B cell (primary cell): ENCODE results near the gene KCNJ14. TPM values are rescaled to one million over a fixed set of nuclear protein-coding genes. Genes with fewer than 3 reads are reported as not detected.

ENCODE experiments used
- ATAC-seq: fragments of 200-7000 bp; cut with Tn5 transposase; one replicate; pipeline ENCODE4 v1.10.0; 2021; ENCODE audit warnings: low read depth, mild to moderate bottlenecking, moderate number of reproducible peaks, moderate library complexity
- CTCF ChIA-PET: fragments of 350-600 bp; sonication (Branson Sonifier 250); formaldehyde crosslinking; loops from one replicate; lab custom pipeline; 2021; ENCODE audit warnings: antibody characterized with exemption, inconsistent platforms; lab: Charles Lee
- POLR2A ChIA-PET: fragments of 350-600 bp; sonication (Branson Sonifier 250); formaldehyde crosslinking; loops from one replicate; lab custom pipeline; 2021; ENCODE audit warnings: antibody characterized with exemption; lab: Charles Lee
- DNase-seq: peaks from one replicate; pipeline ENCODE4 v3.0.0; 2013
- H2AFZ ChIP-seq: 2 replicates; pipeline ENCODE4 v1.6.1; 2012; ENCODE audit warnings: mild to moderate bottlenecking, low read depth, low read length; ENCODE audit not compliant: insufficient read depth, poor library complexity, severe bottlenecking
- H3K27ac ChIP-seq, 2 donors: 1 replicate in 1 of 2; 2 replicates in 1 of 2; pipeline ENCODE4 v1.5.1; 2012 to 2013; ENCODE audit warnings: low read length in 2 of 2, mild to moderate bottlenecking in 2 of 2, moderate library complexity in 1 of 2
- H3K27me3 ChIP-seq, 4 experiments: fragments of 200-600 bp in 1 of 4; sonication (generic) in 1 of 4; replicated peaks in 1 of 4; 1 replicate in 2 of 4; 2 replicates in 2 of 4; pipeline versions ENCODE4 v1.6.1 to v1.7.0; 2013 to 2016; ENCODE audit warnings: low read length in 3 of 4, mild to moderate bottlenecking in 2 of 4, mixed read lengths in 1 of 4, moderate library complexity in 1 of 4; ENCODE audit not compliant: insufficient read depth in 4 of 4, control insufficient read depth in 3 of 4; ENCODE audit errors: control extremely low read depth in 1 of 4
- H3K36me3 ChIP-seq, 2 experiments: replicated peaks in 1 of 2; 1 replicate in 1 of 2; 2 replicates in 1 of 2; pipeline versions ENCODE4 v1.6.1 to v1.7.1; 2013; ENCODE audit warnings: low read length in 1 of 2; ENCODE audit not compliant: insufficient read depth in 2 of 2, control insufficient read depth in 1 of 2; ENCODE audit errors: control extremely low read depth in 1 of 2, extremely low read depth in 1 of 2
- H3K4me1 ChIP-seq, 2 donors: fragments of 200-600 bp in 1 of 2; sonication (generic) in 1 of 2; 1 replicate in 1 of 2; 2 replicates in 1 of 2; pipeline versions ENCODE4 v1.5.1 to v1.6.1; 2013 to 2017; ENCODE audit warnings: low read length in 2 of 2; ENCODE audit not compliant: control insufficient read depth in 2 of 2, insufficient read depth in 2 of 2
- H3K4me2 ChIP-seq: replicated peaks from 2 replicates; pipeline ENCODE3; 2012; ENCODE audit warnings: mild to moderate bottlenecking, low read depth, low read length; ENCODE audit not compliant: poor library complexity, severe bottlenecking
- H3K4me3 ChIP-seq, 5 experiments: fragments of 200-600 bp in 1 of 5; sonication (generic) in 1 of 5; 1 replicate in 3 of 5; 2 replicates in 2 of 5; pipeline versions ENCODE4 v1.5.1 to v1.7.0; 2011 to 2016; ENCODE audit warnings: low read length in 4 of 5, mild to moderate bottlenecking in 4 of 5, low read depth in 2 of 5, control low read depth in 1 of 5, moderate library complexity in 1 of 5; ENCODE audit not compliant: insufficient read depth in 1 of 5; ENCODE audit errors: control extremely low read depth in 1 of 5, extremely low read depth in 1 of 5
- H3K79me2 ChIP-seq: fragments of 200-600 bp; sonication (generic); one replicate; pipeline ENCODE4 v1.6.0; 2016; ENCODE audit warnings: low read length; ENCODE audit not compliant: control insufficient read depth, insufficient read depth
- H3K9ac ChIP-seq: fragments of 200-600 bp; sonication (generic); 2 replicates; pipeline ENCODE4 v1.6.1; 2017; ENCODE audit warnings: mild to moderate bottlenecking, low read length, moderate library complexity
- H3K9me3 ChIP-seq, 3 donors: one replicate each; pipeline versions ENCODE4 v1.6.1 to v1.7.1; 2013; ENCODE audit warnings: low read length in 2 of 3; ENCODE audit not compliant: control insufficient read depth in 2 of 3, insufficient read depth in 1 of 3; ENCODE audit errors: control extremely low read depth in 1 of 3
- H4K20me1 ChIP-seq: 2 replicates; pipeline ENCODE4 v1.6.0; 2012; ENCODE audit warnings: mild to moderate bottlenecking, low read length; ENCODE audit not compliant: insufficient read depth, control insufficient read depth, poor library complexity, severe bottlenecking
- H3K27ac Mint-ChIP-seq: one replicate; pipeline ENCODE4 v1.8.0; 2021; ENCODE audit warnings: mixed read lengths
- H3K27me3 Mint-ChIP-seq: one replicate; pipeline ENCODE4 v1.8.0; 2021; ENCODE audit warnings: mixed read lengths
- H3K4me1 Mint-ChIP-seq: one replicate; pipeline ENCODE4 v1.8.0; 2021; ENCODE audit warnings: mixed read lengths
- H3K4me3 Mint-ChIP-seq: one replicate; pipeline ENCODE4 v1.8.0; 2021; ENCODE audit warnings: mixed read lengths
- H3K9me3 Mint-ChIP-seq: one replicate; pipeline ENCODE4 v1.8.0; 2022; ENCODE audit warnings: mixed read lengths; ENCODE audit not compliant: insufficient read depth
- CTCF ChIP-seq: fragments of 200-600 bp; IDR thresholded peaks from one replicate; pipeline ENCODE4 v1.8.0; 2022; ENCODE audit warnings: antibody characterized with exemption, mild to moderate bottlenecking
- EZH2 ChIP-seq: IDR thresholded peaks from 2 replicates; pipeline ENCODE4 v1.6.1; 2012; ENCODE audit warnings: borderline replicate concordance, low read depth, mild to moderate bottlenecking, moderate library complexity, low read length; ENCODE audit not compliant: insufficient read depth, poor library complexity, severe bottlenecking
- WGBS: methylation state at CpG from one replicate; pipeline ENCODE4 v1.1.5; 2013; ENCODE audit warnings: missing lambda C conversion rate; ENCODE audit not compliant: insufficient coverage; 5-methylcytosine and 5-hydroxymethylcytosine counted together
- intact Hi-C: fragments of 100-400 bp; cut with micrococcal nuclease; formaldehyde crosslinking; loops from one replicate; pipeline ENCODE4 v1.10.0; 2022
- polyA plus RNA-seq: library from polyadenylated mRNA; depleted of rRNA; stranded (reverse); fragments of >200 nt; gene quantifications from 2 replicates; pipeline ENCODE4 v1.2.3, GENCODE V29; 2012
- total RNA-seq, 2 donors: library from RNA; stranded (reverse); fragments of 120-200 nt in 1 of 2; gene quantifications; 1 replicate in 1 of 2; 2 replicates in 1 of 2; pipeline versions ENCODE4 v1.2.3 to v1.2.4, GENCODE V29; 2013 to 2022

KCNJ14 gene
- total and polyA plus RNA-seq, 2 donors (not counting 1 experiment from before 2014, with no cell fraction given) = 1.5 to 2.3 TPM

DNA sequence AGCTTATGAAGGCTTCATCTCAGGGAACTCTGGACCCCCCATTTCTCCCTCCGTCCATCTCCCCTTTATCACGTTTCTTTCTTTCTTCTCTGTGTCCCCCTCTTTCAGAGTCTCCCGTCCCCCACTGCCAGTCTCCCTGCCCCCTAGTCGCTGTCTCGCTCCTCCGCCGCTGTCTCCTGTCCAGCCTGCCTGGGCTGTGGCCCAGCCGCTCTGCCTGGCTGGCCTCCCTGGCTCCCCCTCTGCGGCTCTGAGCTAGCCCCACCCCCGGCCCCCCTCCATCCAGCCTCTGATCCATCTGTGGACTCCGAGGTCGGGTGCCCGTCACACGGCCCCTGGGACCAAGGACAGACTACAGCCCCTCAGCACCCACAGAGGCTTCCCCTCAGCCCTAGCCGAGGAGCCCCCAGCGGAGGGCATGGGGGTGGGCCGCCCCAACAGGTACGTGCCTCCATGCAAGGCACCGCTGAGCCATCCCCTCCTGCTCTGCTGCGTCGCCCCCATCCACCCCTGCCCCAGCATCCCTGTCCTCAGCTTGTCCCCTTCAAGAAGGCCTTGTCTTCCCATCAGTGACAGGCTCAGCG is 1.1 kb upstream of the KCNJ14 start:
- Mint-ChIP-seq H3K9me3 (no peaks in the 10 kb centered on the region), H3K27ac (no peak overlapping the region), H3K4me3 (no peak overlapping the region), H3K4me1 (peaks cover 8% of the 10 kb centered on the region), H3K27me3 (no peaks in the 10 kb centered on the region)
- H3K4me3 ChIP-seq = no peak overlapping the region
- no peaks in the 10 kb centered on the region for H3K9me3 ChIP-seq
- no peaks in the 10 kb centered on the region for H3K27me3 ChIP-seq
- DNase-seq (no peak), ATAC-seq (no peak)
- no peak overlapping the region for H3K27ac ChIP-seq
- TF ChIP-seq EZH2 = no peak
- intact Hi-C loops = no loop called here
- peaks cover 38% of the 10 kb centered on the region for H4K20me1 ChIP-seq
- peaks cover 0 to 6% of the 10 kb centered on the region in 2 donors for H3K4me1 ChIP-seq
- H3K79me2 ChIP-seq = peaks cover 23% of the 10 kb centered on the region
- H3K36me3 ChIP-seq = peaks cover 0 to 61% of the 10 kb centered on the region in 2 experiments
- H3K9ac ChIP-seq = no peak overlapping the region
- 98% methylated on average over 21 of the region's 22 CpGs for WGBS
- CTCF ChIA-PET = no interaction called here
- POLR2A ChIA-PET = interaction anchor here (0.7 kb wide), 1 partner anchor 144 kb away, joined by 4 read pairs; no protein-coding TSS in a partner anchor
- H3K4me2 ChIP-seq = no peak overlapping the region
- H2AFZ ChIP-seq = no peak overlapping the region

DNA sequence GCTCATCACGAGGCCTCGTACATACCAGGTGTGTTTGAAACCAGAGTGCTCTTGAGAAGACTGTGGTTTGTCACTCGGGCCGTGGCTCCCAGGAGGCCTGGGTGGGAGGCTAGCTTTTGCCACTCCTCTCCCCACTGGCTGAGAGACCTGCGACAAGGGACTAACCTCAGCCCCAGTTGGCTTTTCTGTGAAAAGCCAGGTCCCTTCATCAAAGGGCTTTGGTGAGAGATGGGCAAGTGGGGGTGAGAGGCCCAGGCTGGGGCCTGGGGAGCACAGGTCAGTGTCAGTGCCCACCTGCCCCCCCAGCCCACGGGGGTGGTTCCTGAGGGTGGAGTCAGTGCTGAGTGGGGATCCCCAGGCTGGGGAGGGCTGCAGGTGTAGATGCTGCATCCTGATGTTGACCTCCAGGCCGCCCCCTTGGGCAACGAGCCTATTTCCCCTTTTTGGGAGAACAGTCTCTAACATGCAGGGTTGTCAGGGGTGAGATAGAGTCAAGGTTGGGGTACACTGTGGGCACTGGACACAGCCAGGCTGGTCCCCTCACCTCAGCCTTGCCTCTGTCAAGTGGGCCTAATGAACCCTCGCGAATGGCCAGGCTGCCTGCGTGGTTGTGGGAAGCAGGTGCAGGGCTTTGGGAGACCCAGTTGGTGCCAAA is 661 bp downstream of the KCNJ14 start:
- 65% methylated on average over 9 of the region's 11 CpGs for WGBS
- DNase-seq = peak; percentile 21
- H3K79me2 ChIP-seq = peaks cover 15% of the 10 kb centered on the region
- POLR2A ChIA-PET = no interaction called here
- H3K4me1 ChIP-seq = peaks cover 0 to 6% of the 10 kb centered on the region in 2 donors
- H3K27me3 ChIP-seq = no peaks in the 10 kb centered on the region
- peaks cover 0 to 45% of the 10 kb centered on the region in 2 experiments for H3K36me3 ChIP-seq
- H2AFZ ChIP-seq = no peak overlapping the region
- Mint-ChIP-seq H3K27me3 (no peaks in the 10 kb centered on the region), H3K9me3 (no peaks in the 10 kb centered on the region), H3K4me1 (peaks cover 8% of the 10 kb centered on the region), H3K4me3 (no peak overlapping the region), H3K27ac (peak overlapping the region; percentile 26)
- no peak for ATAC-seq
- H3K4me2 ChIP-seq = no peak overlapping the region
- CTCF ChIA-PET = no interaction called here
- intact Hi-C loops = no loop called here
- H3K4me3 ChIP-seq = no peak overlapping the region
- H3K27ac ChIP-seq = no peak overlapping the region
- H3K9me3 ChIP-seq = no peaks in the 10 kb centered on the region
- peaks cover 36% of the 10 kb centered on the region for H4K20me1 ChIP-seq
- no peak overlapping the region for H3K9ac ChIP-seq
- TF ChIP-seq EZH2 = no peak
- TF ChIP-seq CTCF = no peak
